Colonic mucosa (tissue), 4 donors: ENCODE results near the gene RAE1. TPM values are rescaled to one million over a fixed set of nuclear protein-coding genes. Genes with fewer than 3 reads are reported as not detected.
"Not testable (repeated sequence)": the region's sequence is repeated elsewhere in the genome, so short reads cannot be mapped to it uniquely, and the experiment has no call there.

ENCODE experiments used
- DNase-seq: peaks from one replicate; pipeline ENCODE4 v3.0.0-alpha.2; 2020
- H3K27ac ChIP-seq: fragments of 200-600 bp; one replicate; pipeline ENCODE4 v1.8.0; 2021
- H3K27me3 ChIP-seq: fragments of 200-600 bp; one replicate; pipeline ENCODE4 v1.8.0; 2021
- H3K36me3 ChIP-seq: fragments of 200-600 bp; one replicate; pipeline ENCODE4 v1.8.0; 2021
- H3K4me1 ChIP-seq: fragments of 200-600 bp; one replicate; pipeline ENCODE4 v1.8.0; 2021; ENCODE audit warnings: mild to moderate bottlenecking
- H3K4me3 ChIP-seq: fragments of 200-600 bp; one replicate; pipeline ENCODE4 v1.8.0; 2021
- H3K9ac ChIP-seq, 2 donors: one replicate each; pipeline ENCODE4 v1.7.0; 2013; ENCODE audit warnings: control low read depth in 2 of 2, low read depth in 2 of 2, low read length in 2 of 2
- H3K9me3 ChIP-seq: fragments of 200-600 bp; one replicate; pipeline ENCODE4 v1.8.0; 2021
- CTCF ChIP-seq: fragments of 200-600 bp; IDR thresholded peaks from one replicate; pipeline ENCODE4 v1.8.0; 2022; ENCODE audit warnings: antibody characterized with exemption, mild to moderate bottlenecking
- intact Hi-C: fragments of 100-400 bp; cut with DNase I; formaldehyde crosslinking; loops from one replicate; pipeline ENCODE4 v1.14.1; 2022
- total RNA-seq, 2 donors: library from RNA; stranded (reverse); fragmentation: NEBNext Ultra II Directional in 1 of 2; extraction: Animal tissue kit (Norgen Biotek cat#: 25700) in 1 of 2; gene quantifications; one replicate each; pipeline ENCODE4 v1.2.1, GENCODE V29; 2021
- donor health status: healthy.
- donor health status: DM: no; HTN: no; CAD: no.
- donor health status: DM: no; HTN: no; CAD: no.

The RAE1 gene
- total RNA-seq, 2 donors from 2014 or later = 20.3 to 29.3 TPM

- intact Hi-C loops = no loop called here
- Histone ChIP-seq H3K9ac (no peak overlapping the region), H3K4me1 (no peaks in the 10 kb centered on the region), H3K27ac (no peak overlapping the region), H3K36me3 (no peaks in the 10 kb centered on the region), H3K4me3 (no peak overlapping the region), H3K9me3 (no peaks in the 10 kb centered on the region), H3K27me3 (no peaks in the 10 kb centered on the region)
- TF ChIP-seq CTCF = no peak
- DNase-seq = no peak
These were observed 859 bp upstream of the RAE1 start for GRCh38 chr20:57350081-57350710.

- H3K36me3 ChIP-seq, H3K9ac ChIP-seq, H3K9me3 ChIP-seq, H3K27me3 ChIP-seq, DNase-seq, H3K4me1 ChIP-seq, intact Hi-C loops: not testable (repeated sequence)
- Histone ChIP-seq H3K27ac (peak overlapping the region; percentile 63), H3K4me3 (peak overlapping the region; percentile 78)
These were observed 371 bp upstream of the RAE1 start for GRCh38 chr20:57350726-57351041.

DNA sequence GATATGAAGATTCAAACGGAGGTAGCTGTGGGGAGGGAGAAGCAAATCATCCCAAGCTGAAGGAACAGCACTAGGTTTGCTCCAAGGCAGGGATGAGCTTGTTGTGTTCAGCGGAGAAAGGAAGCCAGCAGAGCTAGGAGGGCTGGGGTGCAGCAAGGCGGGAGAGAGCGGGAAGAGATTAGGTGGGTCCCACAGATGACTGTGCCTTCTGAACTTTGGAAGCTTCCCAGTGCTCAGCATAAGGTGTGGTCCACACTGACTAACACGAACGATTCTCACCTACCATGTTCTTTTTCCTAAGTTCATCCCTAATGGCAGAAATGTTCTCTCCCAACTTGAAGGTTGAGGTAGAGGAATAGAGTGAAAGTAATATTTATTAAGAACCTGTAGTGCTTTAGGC lies 1.2 kb downstream of the RAE1 start:
- Histone ChIP-seq H3K4me1 (no peaks in the 10 kb centered on the region), H3K27me3 (no peaks in the 10 kb centered on the region), H3K27ac (no peak overlapping the region), H3K4me3 (no peak overlapping the region), H3K36me3 (no peaks in the 10 kb centered on the region), H3K9me3 (no peaks in the 10 kb centered on the region), H3K9ac (no peak overlapping the region)
- no peak for DNase-seq
- no peak for TF ChIP-seq CTCF
- intact Hi-C loops = no loop called here

GRCh38 chr20:57353351-57353750 lies 2.3 kb downstream of the RAE1 start:
- Histone ChIP-seq H3K9me3 (no peaks in the 10 kb centered on the region), H3K4me3 (no peak overlapping the region), H3K27ac (no peak overlapping the region), H3K4me1 (no peaks in the 10 kb centered on the region), H3K36me3 (no peaks in the 10 kb centered on the region), H3K27me3 (no peaks in the 10 kb centered on the region), H3K9ac (no peak overlapping the region)
- DNase-seq = no peak
- intact Hi-C loops = no loop called here
- no peak for TF ChIP-seq CTCF

- Histone ChIP-seq H3K27ac (no peak overlapping the region), H3K9ac (no peak overlapping the region), H3K4me3 (no peak overlapping the region), H3K27me3 (no peaks in the 10 kb centered on the region), H3K4me1 (no peaks in the 10 kb centered on the region), H3K9me3 (no peaks in the 10 kb centered on the region), H3K36me3 (peaks cover 7% of the 10 kb centered on the region)
- intact Hi-C loops = loop anchor here (10.0 kb wide), 1 partner anchor 853 kb away; no protein-coding TSS in a partner anchor
- DNase-seq = no peak
- TF ChIP-seq CTCF = no peak
These were observed 10.5 kb downstream of the RAE1 start for GRCh38 chr20:57361517-57361916.

- intact Hi-C loops = loop anchor here (10.0 kb wide), 1 partner anchor 850 kb away; no protein-coding TSS in a partner anchor
- Histone ChIP-seq H3K4me1 (no peaks in the 10 kb centered on the region), H3K36me3 (peaks cover 14% of the 10 kb centered on the region), H3K27ac (no peak overlapping the region), H3K9ac (no peak overlapping the region), H3K4me3 (no peak overlapping the region), H3K27me3 (no peaks in the 10 kb centered on the region), H3K9me3 (no peaks in the 10 kb centered on the region)
- no peak for DNase-seq
- no peak for TF ChIP-seq CTCF
These were observed 13.4 kb downstream of the RAE1 start for GRCh38 chr20:57364451-57364850.
